PC-3 (cell line): ENCODE data around the gene SEMA4G.

Experiments used
- EZH2 ChIP-seq: fragments of 300-600 bp; sonication (generic); IDR thresholded peaks from one replicate; pipeline ENCODE4 v1.6.1; 2017; ENCODE audit warnings: antibody characterized with exemption, mild to moderate bottlenecking, low read length; ENCODE audit not compliant: unreplicated experiment
- TF ChIP-seq, protein P1 (sequence below): fragments of 300-600 bp; sonication (generic); conservative IDR thresholded peaks from 2 replicates; pipeline ENCODE4 v1.5.1; 2017; ENCODE audit warnings: antibody characterized with exemption, low read depth, mild to moderate bottlenecking, low read length

DNA sequence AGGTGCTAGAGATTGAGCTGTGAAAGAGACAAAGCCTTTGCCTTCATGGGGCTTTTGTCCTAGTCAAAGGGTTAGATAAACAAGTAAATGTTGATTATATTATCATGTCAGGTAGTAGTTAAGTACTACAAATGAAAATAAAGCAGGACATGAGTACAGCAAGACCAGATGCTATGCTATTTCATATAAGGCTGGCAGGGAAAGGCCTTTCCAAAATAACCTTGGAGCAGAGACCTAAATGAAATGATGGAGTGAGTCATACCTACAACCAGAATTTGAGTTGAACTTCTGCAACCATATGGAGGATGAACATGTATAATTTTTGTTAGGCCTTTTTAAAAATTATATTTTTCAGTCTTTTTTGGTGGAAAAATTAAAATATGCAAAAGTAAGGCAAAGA, 23.6 kb upstream of the SEMA4G start:
- TF ChIP-seq, protein P1, sequence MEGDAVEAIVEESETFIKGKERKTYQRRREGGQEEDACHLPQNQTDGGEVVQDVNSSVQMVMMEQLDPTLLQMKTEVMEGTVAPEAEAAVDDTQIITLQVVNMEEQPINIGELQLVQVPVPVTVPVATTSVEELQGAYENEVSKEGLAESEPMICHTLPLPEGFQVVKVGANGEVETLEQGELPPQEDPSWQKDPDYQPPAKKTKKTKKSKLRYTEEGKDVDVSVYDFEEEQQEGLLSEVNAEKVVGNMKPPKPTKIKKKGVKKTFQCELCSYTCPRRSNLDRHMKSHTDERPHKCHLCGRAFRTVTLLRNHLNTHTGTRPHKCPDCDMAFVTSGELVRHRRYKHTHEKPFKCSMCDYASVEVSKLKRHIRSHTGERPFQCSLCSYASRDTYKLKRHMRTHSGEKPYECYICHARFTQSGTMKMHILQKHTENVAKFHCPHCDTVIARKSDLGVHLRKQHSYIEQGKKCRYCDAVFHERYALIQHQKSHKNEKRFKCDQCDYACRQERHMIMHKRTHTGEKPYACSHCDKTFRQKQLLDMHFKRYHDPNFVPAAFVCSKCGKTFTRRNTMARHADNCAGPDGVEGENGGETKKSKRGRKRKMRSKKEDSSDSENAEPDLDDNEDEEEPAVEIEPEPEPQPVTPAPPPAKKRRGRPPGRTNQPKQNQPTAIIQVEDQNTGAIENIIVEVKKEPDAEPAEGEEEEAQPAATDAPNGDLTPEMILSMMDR = no peak
- no peak for TF ChIP-seq EZH2
